Measurements from ENCODE around the gene RXYLT1.

DNA sequence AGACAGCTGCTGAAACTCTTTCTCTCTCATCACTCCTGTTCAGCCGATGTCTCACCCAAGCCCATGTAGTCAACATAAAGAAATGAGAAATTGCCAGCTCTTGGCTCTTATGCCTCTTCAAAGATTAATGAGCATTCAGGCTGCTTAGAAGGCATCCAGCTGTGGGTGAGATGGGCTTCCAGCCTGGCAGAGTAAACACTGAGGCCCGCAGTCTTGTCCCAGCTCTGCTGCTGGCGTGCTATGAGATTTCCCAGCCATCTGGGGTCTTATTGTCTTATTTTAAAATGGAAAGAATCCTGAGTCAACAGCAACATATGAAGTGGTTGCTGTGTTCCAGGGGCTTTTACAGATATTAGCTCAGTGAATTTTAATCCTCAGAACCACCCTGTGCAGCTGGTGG, 12.6 kb downstream of the RXYLT1 start:
- TF ChIP-seq, protein P1, sequence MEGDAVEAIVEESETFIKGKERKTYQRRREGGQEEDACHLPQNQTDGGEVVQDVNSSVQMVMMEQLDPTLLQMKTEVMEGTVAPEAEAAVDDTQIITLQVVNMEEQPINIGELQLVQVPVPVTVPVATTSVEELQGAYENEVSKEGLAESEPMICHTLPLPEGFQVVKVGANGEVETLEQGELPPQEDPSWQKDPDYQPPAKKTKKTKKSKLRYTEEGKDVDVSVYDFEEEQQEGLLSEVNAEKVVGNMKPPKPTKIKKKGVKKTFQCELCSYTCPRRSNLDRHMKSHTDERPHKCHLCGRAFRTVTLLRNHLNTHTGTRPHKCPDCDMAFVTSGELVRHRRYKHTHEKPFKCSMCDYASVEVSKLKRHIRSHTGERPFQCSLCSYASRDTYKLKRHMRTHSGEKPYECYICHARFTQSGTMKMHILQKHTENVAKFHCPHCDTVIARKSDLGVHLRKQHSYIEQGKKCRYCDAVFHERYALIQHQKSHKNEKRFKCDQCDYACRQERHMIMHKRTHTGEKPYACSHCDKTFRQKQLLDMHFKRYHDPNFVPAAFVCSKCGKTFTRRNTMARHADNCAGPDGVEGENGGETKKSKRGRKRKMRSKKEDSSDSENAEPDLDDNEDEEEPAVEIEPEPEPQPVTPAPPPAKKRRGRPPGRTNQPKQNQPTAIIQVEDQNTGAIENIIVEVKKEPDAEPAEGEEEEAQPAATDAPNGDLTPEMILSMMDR (IDR thresholded peaks at IDR 0.05): no peak
- no peak for TF ChIP-seq POLR2AphosphoS5 (IDR thresholded peaks at IDR 0.05)
- no peak for TF ChIP-seq POLR2A (IDR thresholded peaks at IDR 0.05)

All from breast epithelium (tissue), 3 donors.